ENCODE measurements around the gene GBX2. TPM values are rescaled to one million over a fixed set of nuclear protein-coding genes. Genes with fewer than 3 reads are reported as not detected.

GBX2 gene
- total RNA-seq, 2 donors from 2014 or later = not detected

GRCh38 chr2:236124182-236124893, 43.8 kb downstream of the GBX2 start:
- peak; percentile 61 for DNase-seq (ENCODE audit: low spot score)
- intact Hi-C loops (cut with DNase I) = no loop called here

GRCh38 chr2:236123716-236124115, 44.5 kb downstream of the GBX2 start:
- DNase-seq (ENCODE audit: low spot score) = peak; percentile 76
- intact Hi-C loops (cut with DNase I) = no loop called here

- intact Hi-C loops (cut with DNase I) = no loop called here
- no peak for DNase-seq (ENCODE audit: low spot score)
Observed at GRCh38 chr2:236122236-236122635, 46.0 kb downstream of the GBX2 start.

- intact Hi-C loops (cut with DNase I) = no loop called here
- no peak for DNase-seq (ENCODE audit: low spot score)
Observed at GRCh38 chr2:236121546-236121945, 46.6 kb downstream of the GBX2 start.

- intact Hi-C loops (cut with DNase I) = no loop called here
- DNase-seq (ENCODE audit: low spot score) = no peak
Observed at GRCh38 chr2:236120829-236121228, 47.4 kb downstream of the GBX2 start.

- no peak for DNase-seq (ENCODE audit: low spot score)
- intact Hi-C loops (cut with DNase I) = no loop called here
Observed at GRCh38 chr2:236120141-236120601, 48.0 kb downstream of the GBX2 start.

GRCh38 chr2:236119476-236119875, 48.7 kb downstream of the GBX2 start:
- no peak for DNase-seq (ENCODE audit: low spot score)
- intact Hi-C loops (cut with DNase I) = no loop called here

- peak; percentile 57 for DNase-seq (ENCODE audit: low spot score)
- intact Hi-C loops (cut with DNase I) = no loop called here
Observed at GRCh38 chr2:236119003-236119402, 49.2 kb downstream of the GBX2 start.

GRCh38 chr2:236117861-236118269, 50.3 kb downstream of the GBX2 start:
- intact Hi-C loops (cut with DNase I) = no loop called here
- DNase-seq (ENCODE audit: low spot score) = peak; percentile 29

GRCh38 chr2:236117401-236117800, 50.8 kb downstream of the GBX2 start:
- no peak for DNase-seq (ENCODE audit: low spot score)

More at GRCh38 chr2:236117401-236117800, 50.8 kb downstream of the GBX2 start:
- intact Hi-C loops (cut with DNase I) = no loop called here

Other genes starting within 250 kb of the GBX2 start
- not detected for gene ASB18, start 96.0 kb upstream of the GBX2 start, total RNA-seq

Data from posterior vena cava (tissue), 2 donors.